Ascending aorta (tissue), 2 donors: ENCODE results near the gene PDSS2. TPM values are rescaled to one million over a fixed set of nuclear protein-coding genes. Genes with fewer than 3 reads are reported as not detected.

Source experiments
- DNase-seq, 2 donors: peaks; one replicate each; pipeline ENCODE4 v3.0.0-alpha.2; 2019; ENCODE audit warnings: low spot score in 2 of 2
- H3K27ac ChIP-seq, 2 donors: fragments of 200-600 bp; sonication (generic); one replicate each; pipeline ENCODE4 v1.5.1; 2016 to 2017; ENCODE audit warnings: mild to moderate bottlenecking in 1 of 2
- H3K27me3 ChIP-seq: fragments of 200-600 bp; sonication (generic); one replicate; pipeline ENCODE4 v1.5.1; 2017
- H3K36me3 ChIP-seq, 2 donors: fragments of 200-600 bp; sonication (generic); one replicate each; pipeline ENCODE4 v1.5.1; 2016
- H3K4me1 ChIP-seq, 2 donors: fragments of 200-600 bp; sonication (generic); one replicate each; pipeline ENCODE4 v1.5.1; 2016 to 2017; ENCODE audit warnings: mild to moderate bottlenecking in 1 of 2
- H3K4me3 ChIP-seq, 2 donors: fragments of 200-600 bp; sonication (generic); one replicate each; pipeline ENCODE4 v1.5.1; 2016 to 2017; ENCODE audit warnings: mild to moderate bottlenecking in 1 of 2
- H3K9me3 ChIP-seq, 2 donors: fragments of 200-600 bp; sonication (generic); one replicate each; pipeline ENCODE4 v1.5.1; 2016
- intact Hi-C: fragments of 100-400 bp; cut with DNase I; formaldehyde crosslinking; loops from one replicate; pipeline ENCODE4 v1.15.1; 2023
- total RNA-seq: library from RNA; depleted of rRNA; stranded (reverse); fragments of >200 nt; gene quantifications from one replicate; pipeline ENCODE4 v1.1.0, GENCODE V29; 2016
- TF ChIP-seq, protein P1 (sequence below), 3 experiments: fragments of 200-600 bp in 2 of 3; fragments of 450-650 bp in 1 of 3; sonication (generic) in 2 of 3; IDR thresholded peaks; one replicate each; pipeline ENCODE4 v1.5.1; 2016 to 2019; ENCODE audit warnings: antibody characterized with exemption in 3 of 3, mild to moderate bottlenecking in 1 of 3, moderate library complexity in 1 of 3

PDSS2 gene
- total RNA-seq, 1 donor from 2014 or later: 0.85 TPM

DNA sequence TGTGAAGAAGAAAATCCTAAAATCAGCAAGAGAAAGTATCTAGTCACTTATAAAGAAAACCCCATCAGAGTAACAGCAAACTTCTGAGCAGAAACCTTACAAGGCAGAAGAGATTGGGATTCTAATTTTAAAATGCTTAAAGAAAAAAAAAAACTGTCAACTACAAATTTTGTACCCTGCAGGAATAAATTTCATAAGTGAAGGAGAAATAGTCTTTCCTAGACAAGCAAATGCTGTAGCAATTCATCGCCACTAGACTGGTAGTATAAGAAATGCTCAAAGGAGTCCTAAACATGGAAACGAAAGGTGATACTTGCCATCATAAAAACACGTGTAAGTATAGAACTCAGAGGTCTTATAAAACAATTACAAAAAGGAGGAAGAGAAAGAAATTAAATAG, 54.4 kb downstream of the PDSS2 start:
- H3K4me3 ChIP-seq: no peak overlapping the region
- H3K9me3 ChIP-seq: peaks cover 9 to 29% of the 10 kb centered on the region in 2 donors
- H3K27me3 ChIP-seq: no peaks in the 10 kb centered on the region
- no peaks in the 10 kb centered on the region for H3K36me3 ChIP-seq
- no peak overlapping the region for H3K27ac ChIP-seq
- intact Hi-C loops: no loop called here
- H3K4me1 ChIP-seq: no peaks in the 10 kb centered on the region
- DNase-seq: no peak
- TF ChIP-seq, protein P1, sequence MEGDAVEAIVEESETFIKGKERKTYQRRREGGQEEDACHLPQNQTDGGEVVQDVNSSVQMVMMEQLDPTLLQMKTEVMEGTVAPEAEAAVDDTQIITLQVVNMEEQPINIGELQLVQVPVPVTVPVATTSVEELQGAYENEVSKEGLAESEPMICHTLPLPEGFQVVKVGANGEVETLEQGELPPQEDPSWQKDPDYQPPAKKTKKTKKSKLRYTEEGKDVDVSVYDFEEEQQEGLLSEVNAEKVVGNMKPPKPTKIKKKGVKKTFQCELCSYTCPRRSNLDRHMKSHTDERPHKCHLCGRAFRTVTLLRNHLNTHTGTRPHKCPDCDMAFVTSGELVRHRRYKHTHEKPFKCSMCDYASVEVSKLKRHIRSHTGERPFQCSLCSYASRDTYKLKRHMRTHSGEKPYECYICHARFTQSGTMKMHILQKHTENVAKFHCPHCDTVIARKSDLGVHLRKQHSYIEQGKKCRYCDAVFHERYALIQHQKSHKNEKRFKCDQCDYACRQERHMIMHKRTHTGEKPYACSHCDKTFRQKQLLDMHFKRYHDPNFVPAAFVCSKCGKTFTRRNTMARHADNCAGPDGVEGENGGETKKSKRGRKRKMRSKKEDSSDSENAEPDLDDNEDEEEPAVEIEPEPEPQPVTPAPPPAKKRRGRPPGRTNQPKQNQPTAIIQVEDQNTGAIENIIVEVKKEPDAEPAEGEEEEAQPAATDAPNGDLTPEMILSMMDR (IDR thresholded peaks at IDR 0.05): no peak

DNA sequence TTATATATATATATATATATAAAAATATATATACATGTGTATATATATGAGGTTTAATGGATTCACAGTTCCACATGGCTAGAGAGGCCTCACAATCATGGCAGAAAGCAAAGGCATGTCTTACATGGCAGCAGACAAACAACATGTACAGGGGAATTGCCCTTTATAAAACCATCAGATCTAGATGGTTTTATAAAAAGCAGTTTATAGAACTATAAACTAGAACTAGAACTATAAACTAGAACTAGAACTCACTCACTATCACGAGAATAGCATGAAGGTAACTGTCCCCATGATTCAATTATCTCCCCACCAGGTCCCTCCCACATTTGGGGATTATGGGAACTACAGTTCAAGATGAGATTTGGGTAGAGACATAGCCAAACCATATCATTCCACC, 56.8 kb downstream of the PDSS2 start:
- TF ChIP-seq, protein P1 (IDR thresholded peaks at IDR 0.05): no peak
- Histone ChIP-seq H3K27me3 (no peaks in the 10 kb centered on the region), H3K4me1 (no peaks in the 10 kb centered on the region), H3K27ac (no peak overlapping the region), H3K4me3 (no peak overlapping the region), H3K9me3 (peaks cover 9 to 29% of the 10 kb centered on the region in 2 donors), H3K36me3 (no peaks in the 10 kb centered on the region)
- intact Hi-C loops: no loop called here
- DNase-seq: no peak

- Histone ChIP-seq H3K36me3 (no peaks in the 10 kb centered on the region), H3K4me3 (no peak overlapping the region), H3K27me3 (no peaks in the 10 kb centered on the region), H3K4me1 (no peaks in the 10 kb centered on the region), H3K27ac (no peak overlapping the region), H3K9me3 (peaks cover 9 to 29% of the 10 kb centered on the region in 2 donors)
- TF ChIP-seq, protein P1 (IDR thresholded peaks at IDR 0.05): no peak
- intact Hi-C loops: no loop called here
- DNase-seq: no peak
Observed at GRCh38 chr6:107401573-107401972, 57.8 kb downstream of the PDSS2 start.

- Histone ChIP-seq H3K4me3 (no peak overlapping the region), H3K27ac (no peak overlapping the region), H3K36me3 (no peaks in the 10 kb centered on the region), H3K9me3 (peaks cover 9 to 29% of the 10 kb centered on the region in 2 donors), H3K27me3 (no peaks in the 10 kb centered on the region), H3K4me1 (no peaks in the 10 kb centered on the region)
- TF ChIP-seq, protein P1 (IDR thresholded peaks at IDR 0.05): no peak
- DNase-seq: no peak
- intact Hi-C loops: no loop called here
Observed at GRCh38 chr6:107400616-107401147, 58.7 kb downstream of the PDSS2 start.

DNA sequence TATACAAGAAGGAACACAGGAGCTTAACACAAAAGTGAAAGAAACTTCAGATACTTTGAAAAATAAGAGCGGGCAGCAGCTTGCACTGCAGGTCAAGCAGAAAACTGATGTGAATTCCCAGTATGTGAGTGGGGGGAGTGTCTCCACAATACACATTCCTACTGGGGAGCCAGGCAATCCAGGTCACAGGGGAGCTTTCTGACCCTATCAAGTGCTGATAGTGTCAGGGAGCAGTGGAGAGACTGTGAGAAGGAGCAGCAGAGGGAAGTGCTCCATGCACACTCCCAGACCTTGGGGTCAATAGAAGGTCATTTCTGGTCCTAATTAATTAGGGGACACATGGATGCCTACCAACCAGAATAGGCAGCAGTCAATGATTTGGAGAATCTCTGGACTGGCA, 59.4 kb downstream of the PDSS2 start:
- Histone ChIP-seq H3K9me3 (peaks cover 9 to 30% of the 10 kb centered on the region in 2 donors), H3K27me3 (no peaks in the 10 kb centered on the region), H3K4me3 (no peak overlapping the region), H3K36me3 (no peaks in the 10 kb centered on the region), H3K4me1 (no peaks in the 10 kb centered on the region), H3K27ac (no peak overlapping the region)
- TF ChIP-seq, protein P1 (IDR thresholded peaks at IDR 0.05): no peak
- DNase-seq: no peak
- intact Hi-C loops: no loop called here

- H3K36me3 ChIP-seq: no peaks in the 10 kb centered on the region
- peaks cover 2 to 28% of the 10 kb centered on the region in 2 donors for H3K9me3 ChIP-seq
- intact Hi-C loops: no loop called here
- no peaks in the 10 kb centered on the region for H3K4me1 ChIP-seq
- TF ChIP-seq, protein P1 (IDR thresholded peaks at IDR 0.05): no peak
- no peak for DNase-seq
- H3K27ac ChIP-seq: no peak overlapping the region
- H3K27me3 ChIP-seq: no peaks in the 10 kb centered on the region
- H3K4me3 ChIP-seq: no peak overlapping the region
Observed at GRCh38 chr6:107398001-107398400, 61.4 kb downstream of the PDSS2 start.
